K562 (cell line): ENCODE data around the gene METRN. TPM values are rescaled to one million over a fixed set of nuclear protein-coding genes. Genes with fewer than 3 reads are reported as not detected.

Source experiments
- BDP1 ChIP-seq: IDR thresholded peaks from 3 replicates; pipeline ENCODE4 v1.6.1; 2011; ENCODE audit not compliant: insufficient read length, insufficient read depth
- BHLHE40 ChIP-seq: IDR thresholded peaks from 2 replicates; pipeline ENCODE4 v1.6.1; 2011; ENCODE audit warnings: low read length, improper control_type of control experiment
- CBFB ChIP-seq: sonication (generic); formaldehyde crosslinking; IDR thresholded peaks from 2 replicates; pipeline ENCODE4 v1.4.0; 2020; ENCODE audit warnings: mild to moderate bottlenecking, missing genetic modification reagents
- CCAR2 ChIP-seq: fragments of 200-400 bp; formaldehyde crosslinking; IDR thresholded peaks from 2 replicates; pipeline ENCODE4 v1.6.1; 2017; ENCODE audit warnings: mild to moderate bottlenecking, low read depth, low read length
- CHD4 ChIP-seq: fragments of 200-600 bp; sonication (generic); IDR thresholded peaks from 3 replicates; pipeline ENCODE4 v1.6.1; 2012; ENCODE audit warnings: low read depth, mild to moderate bottlenecking, mixed read lengths, low read length, inconsistent platforms; ENCODE audit not compliant: insufficient read depth, insufficient replicate concordance, poor library complexity, severe bottlenecking
- ESRRA ChIP-seq: fragments of 450-650 bp; IDR thresholded peaks from 2 replicates; pipeline ENCODE4 v1.6.1; 2014; ENCODE audit warnings: low read depth, mild to moderate bottlenecking, moderate library complexity, borderline replicate concordance
- ETV1 ChIP-seq: fragments of 450-650 bp; conservative IDR thresholded peaks from 2 replicates; pipeline ENCODE4 v1.6.1; 2016; ENCODE audit warnings: missing genetic modification characterization, control low read depth, low read depth, missing compliant biosample characterization
- KDM5B ChIP-seq: fragments of 200-600 bp; sonication (generic); IDR thresholded peaks from 2 replicates; pipeline ENCODE4 v1.6.1; 2012; ENCODE audit warnings: low read depth, mild to moderate bottlenecking, moderate library complexity, low read length, control low read depth, inconsistent platforms; ENCODE audit not compliant: insufficient replicate concordance
- L3MBTL2 ChIP-seq: fragments of 450-650 bp; IDR thresholded peaks from 2 replicates; pipeline ENCODE4 v1.6.1; 2016; ENCODE audit warnings: mild to moderate bottlenecking, moderate library complexity
- NCOA1 ChIP-seq: fragments of 450-650 bp; IDR thresholded peaks from 2 replicates; pipeline ENCODE4 v1.6.1; 2016; ENCODE audit warnings: low read depth
- NFXL1 ChIP-seq: fragments of 450-650 bp; formaldehyde crosslinking; IDR thresholded peaks from 2 replicates; pipeline ENCODE4 v1.4.0; 2021; ENCODE audit warnings: mild to moderate bottlenecking
- PHF21A ChIP-seq: fragments of 450-650 bp; IDR thresholded peaks from 2 replicates; pipeline ENCODE4 v1.6.1; 2017; ENCODE audit warnings: low read depth, borderline replicate concordance
- POLR2AphosphoS5 ChIP-seq: IDR thresholded peaks from 2 replicates; pipeline ENCODE4 v1.6.1; 2011; ENCODE audit warnings: mild to moderate bottlenecking, low read depth, low read length, moderate library complexity; ENCODE audit not compliant: control insufficient read depth, insufficient read depth
- RBM39 ChIP-seq: fragments of 200-400 bp; formaldehyde crosslinking; optimal IDR thresholded peaks from 2 replicates; pipeline ENCODE3; 2018; ENCODE audit warnings: low read depth, low read length
- SAFB ChIP-seq: fragments of 200-400 bp; formaldehyde crosslinking; IDR thresholded peaks from 2 replicates; pipeline ENCODE4 v1.6.1; 2017; ENCODE audit warnings: low read depth, low read length, borderline replicate concordance
- SIN3A ChIP-seq, 2 experiments: fragments of 150-350 bp in 1 of 2; IDR thresholded peaks; 2 replicates each; pipeline ENCODE4 v1.6.1; 2011 to 2016; ENCODE audit warnings: borderline replicate concordance in 2 of 2, low read depth in 2 of 2, low read length in 2 of 2, mild to moderate bottlenecking in 2 of 2, moderate library complexity in 2 of 2; ENCODE audit not compliant: control insufficient read depth in 1 of 2
- SMAD3 ChIP-seq: fragments of 450-650 bp; formaldehyde crosslinking; conservative IDR thresholded peaks from 2 replicates; pipeline ENCODE4 v1.4.0; 2020; ENCODE audit warnings: mild to moderate bottlenecking
- YBX1 ChIP-seq: fragments of 450-650 bp; IDR thresholded peaks from 2 replicates; pipeline ENCODE4 v1.7.1; 2016; ENCODE audit warnings: mild to moderate bottlenecking
- ZNF124 ChIP-seq: sonication (generic); formaldehyde crosslinking; IDR thresholded peaks from 2 replicates; pipeline ENCODE4 v1.8.1; 2022; ENCODE audit warnings: missing genetic modification reagents
- ZNF589 ChIP-seq: fragments of 200-800 bp; sonication (Bioruptor generic); IDR thresholded peaks from 2 replicates; pipeline ENCODE4 v1.6.1; 2016; ENCODE audit warnings: low read depth, missing genetic modification characterization, missing compliant biosample characterization
- polyA plus RNA-seq, 8 experiments: library from polyadenylated mRNA; depleted of rRNA in 4 of 8; stranded (reverse) in 5 of 8; unstranded in 3 of 8; fragments of >200 nt; fragmentation: Nextera tagmentation in 2 of 8; fragmentation: Illumina TruSeq in 1 of 8; extraction: Ambion mirVana in 2 of 8; extraction: Trizol in 1 of 8; gene quantifications; 2 replicates each; pipeline versions ENCODE4 v1.2.1 to v1.2.3, GENCODE V29; 2011 to 2014; ENCODE audit warnings: inconsistent platforms in 1 of 8, missing spikeins in 1 of 8
- total RNA-seq, 7 experiments: library from RNA; depleted of rRNA in 6 of 7; stranded (reverse); fragments of >200 nt in 6 of 7; fragmentation: Illumina TruSeq in 2 of 7; extraction: Trizol in 2 of 7; gene quantifications; 2 replicates each; pipeline versions ENCODE4 v1.2.1 to v1.2.3, GENCODE V29; 2011 to 2021; ENCODE audit warnings: low replicate concordance in 1 of 7
- TF ChIP-seq, protein P1 (sequence below): sonication (generic); formaldehyde crosslinking; IDR thresholded peaks from 2 replicates; pipeline ENCODE4 v1.9.0; 2022; ENCODE audit warnings: mild to moderate bottlenecking, missing genetic modification reagents
- TF ChIP-seq, protein P2 (sequence below): fragments of 450-650 bp; IDR thresholded peaks from 2 replicates; pipeline ENCODE4 v1.6.1; 2017; ENCODE audit warnings: antibody characterized with exemption, mild to moderate bottlenecking

Gene METRN
- total and polyA plus RNA-seq, 9 of the 15 experiments (the other 6 are each of a cell fraction or from before 2014, with no cell fraction given) = 0.20 to 89.8 (median 15.4) TPM

DNA sequence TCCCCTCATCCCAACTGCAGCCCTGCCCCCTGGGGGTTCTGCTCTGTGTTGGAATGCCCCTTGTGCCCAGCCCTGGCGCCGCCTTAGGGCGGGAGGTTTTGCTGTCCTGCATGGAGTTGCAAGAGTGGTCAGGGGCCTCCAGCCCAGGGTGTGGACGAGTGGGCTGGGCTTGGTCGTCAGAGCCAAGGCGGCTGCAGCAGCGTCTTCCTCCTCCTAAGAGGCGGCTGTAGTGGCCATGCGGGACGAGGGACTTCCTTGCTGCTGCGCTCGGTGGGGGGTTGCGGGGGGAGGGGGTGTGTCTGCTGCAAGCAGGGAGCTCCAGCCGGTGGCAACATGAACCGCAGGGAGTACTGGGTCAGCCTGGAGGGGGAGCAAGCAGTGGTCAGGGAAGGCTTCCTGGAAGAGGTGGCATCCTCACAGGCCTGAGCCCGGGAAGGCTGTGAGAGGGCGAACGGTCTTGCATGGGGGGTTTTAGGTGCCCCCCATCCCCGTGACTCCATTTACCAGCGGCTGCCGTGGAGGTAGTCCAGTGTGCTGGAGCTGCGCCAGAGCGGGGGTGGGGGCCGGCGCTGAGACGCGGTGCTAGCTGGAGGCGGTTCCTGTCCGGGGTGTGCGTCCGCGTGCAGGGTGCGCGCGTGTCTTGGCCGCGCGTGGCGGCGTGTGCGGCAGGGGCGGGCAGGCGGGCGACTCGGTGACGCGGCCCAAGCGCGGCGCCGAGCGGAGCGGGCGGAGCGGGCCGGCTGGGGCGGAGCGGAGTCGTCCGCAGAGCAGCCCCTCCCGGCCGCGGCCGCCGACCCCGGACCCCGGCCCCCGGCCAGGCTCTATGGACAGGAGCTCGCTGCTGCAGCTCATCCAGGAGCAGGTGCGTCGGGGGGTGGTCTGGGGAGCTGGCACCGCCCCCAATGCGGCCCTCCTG is 39.7 kb upstream of the METRN start, which contains the start of gene RHBDL1 (continued):
- TF ChIP-seq SIN3A (IDR thresholded peaks at IDR 0.05; ENCODE audit: borderline replicate concordance in 2 of 2, control insufficient read depth in 1 of 2, low read depth in 2 of 2, low read length in 2 of 2) = peak; percentile 66 to 70; a peak in 3 of 4 replicates
- 0 out of 2 replicates have a peak, but pooled peaks have one; percentile 42 for TF ChIP-seq NCOA1
- peak; percentile 21; the same call in 1 of the 2 replicates for TF ChIP-seq ETV1 (tag)
- peak; percentile 98 for TF ChIP-seq SAFB
- TF ChIP-seq, protein P1, sequence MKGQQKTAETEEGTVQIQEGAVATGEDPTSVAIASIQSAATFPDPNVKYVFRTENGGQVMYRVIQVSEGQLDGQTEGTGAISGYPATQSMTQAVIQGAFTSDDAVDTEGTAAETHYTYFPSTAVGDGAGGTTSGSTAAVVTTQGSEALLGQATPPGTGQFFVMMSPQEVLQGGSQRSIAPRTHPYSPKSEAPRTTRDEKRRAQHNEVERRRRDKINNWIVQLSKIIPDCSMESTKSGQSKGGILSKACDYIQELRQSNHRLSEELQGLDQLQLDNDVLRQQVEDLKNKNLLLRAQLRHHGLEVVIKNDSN (CRISPR knock-in tag) = peak; percentile 14; the same call in 1 of the 2 replicates
- no peak for TF ChIP-seq ZNF589 (CRISPR knock-in tag)
- no peak for TF ChIP-seq CCAR2
- no peak for TF ChIP-seq NFXL1 (CRISPR knock-in tag)
- TF ChIP-seq CBFB (CRISPR knock-in tag) = no peak
- TF ChIP-seq, protein P2, sequence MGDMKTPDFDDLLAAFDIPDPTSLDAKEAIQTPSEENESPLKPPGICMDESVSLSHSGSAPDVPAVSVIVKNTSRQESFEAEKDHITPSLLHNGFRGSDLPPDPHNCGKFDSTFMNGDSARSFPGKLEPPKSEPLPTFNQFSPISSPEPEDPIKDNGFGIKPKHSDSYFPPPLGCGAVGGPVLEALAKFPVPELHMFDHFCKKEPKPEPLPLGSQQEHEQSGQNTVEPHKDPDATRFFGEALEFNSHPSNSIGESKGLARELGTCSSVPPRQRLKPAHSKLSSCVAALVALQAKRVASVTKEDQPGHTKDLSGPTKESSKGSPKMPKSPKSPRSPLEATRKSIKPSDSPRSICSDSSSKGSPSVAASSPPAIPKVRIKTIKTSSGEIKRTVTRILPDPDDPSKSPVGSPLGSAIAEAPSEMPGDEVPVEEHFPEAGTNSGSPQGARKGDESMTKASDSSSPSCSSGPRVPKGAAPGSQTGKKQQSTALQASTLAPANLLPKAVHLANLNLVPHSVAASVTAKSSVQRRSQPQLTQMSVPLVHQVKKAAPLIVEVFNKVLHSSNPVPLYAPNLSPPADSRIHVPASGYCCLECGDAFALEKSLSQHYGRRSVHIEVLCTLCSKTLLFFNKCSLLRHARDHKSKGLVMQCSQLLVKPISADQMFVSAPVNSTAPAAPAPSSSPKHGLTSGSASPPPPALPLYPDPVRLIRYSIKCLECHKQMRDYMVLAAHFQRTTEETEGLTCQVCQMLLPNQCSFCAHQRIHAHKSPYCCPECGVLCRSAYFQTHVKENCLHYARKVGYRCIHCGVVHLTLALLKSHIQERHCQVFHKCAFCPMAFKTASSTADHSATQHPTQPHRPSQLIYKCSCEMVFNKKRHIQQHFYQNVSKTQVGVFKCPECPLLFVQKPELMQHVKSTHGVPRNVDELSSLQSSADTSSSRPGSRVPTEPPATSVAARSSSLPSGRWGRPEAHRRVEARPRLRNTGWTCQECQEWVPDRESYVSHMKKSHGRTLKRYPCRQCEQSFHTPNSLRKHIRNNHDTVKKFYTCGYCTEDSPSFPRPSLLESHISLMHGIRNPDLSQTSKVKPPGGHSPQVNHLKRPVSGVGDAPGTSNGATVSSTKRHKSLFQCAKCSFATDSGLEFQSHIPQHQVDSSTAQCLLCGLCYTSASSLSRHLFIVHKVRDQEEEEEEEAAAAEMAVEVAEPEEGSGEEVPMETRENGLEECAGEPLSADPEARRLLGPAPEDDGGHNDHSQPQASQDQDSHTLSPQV = peak; percentile 15; the same call in 1 of the 2 replicates
- TF ChIP-seq ZNF124 (CRISPR knock-in tag) = no peak
- TF ChIP-seq RBM39 = peak; percentile 20
- TF ChIP-seq BDP1 = no peak
- TF ChIP-seq SMAD3 = 0 out of 2 replicates have a peak, but pooled peaks have one; percentile 19
- 0 out of 2 replicates have a peak, but pooled peaks have one; percentile 0 for TF ChIP-seq BHLHE40
- TF ChIP-seq YBX1 = no peak
- peak; percentile 42; the same call in 1 of the 2 replicates for TF ChIP-seq L3MBTL2
- peak; percentile 40 for TF ChIP-seq CHD4
- TF ChIP-seq KDM5B = peak; percentile 54
- peak; percentile 75 for TF ChIP-seq ESRRA
- TF ChIP-seq POLR2AphosphoS5 = 0 out of 2 replicates have a peak, but pooled peaks have one; percentile 26
- no peak for TF ChIP-seq PHF21A
